Body of pancreas (tissue), 4 donors: Measurements from ENCODE around the gene HSPB3. TPM values are rescaled to one million over a fixed set of nuclear protein-coding genes. Genes with fewer than 3 reads are reported as not detected.

ENCODE experiments used
- ATAC-seq: fragments of 150-250 bp; one replicate; pipeline ENCODE4 v1.9.1; 2016
- DNase-seq, 4 donors: peaks; one replicate each; pipeline ENCODE4 v3.0.0-alpha.2; 2019
- H3K27ac ChIP-seq, 4 donors: fragments of 200-600 bp; sonication (generic); 1 replicate in 3 of 4; 2 replicates in 1 of 4; pipeline versions ENCODE4 v1.5.1 to v1.6.1; 2016 to 2019; ENCODE audit warnings: mild to moderate bottlenecking in 1 of 4, mixed read lengths in 1 of 4, moderate library complexity in 1 of 4
- H3K27me3 ChIP-seq, 2 donors: fragments of 200-600 bp; sonication (generic); one replicate each; pipeline ENCODE4 v1.6.0; 2016; ENCODE audit warnings: mild to moderate bottlenecking in 1 of 2
- H3K36me3 ChIP-seq, 2 donors: fragments of 200-600 bp; sonication (generic); replicated peaks in 1 of 2; 2 replicates each; pipeline ENCODE4 v1.5.1; 2016; ENCODE audit warnings: low read depth in 2 of 2; ENCODE audit not compliant: insufficient read depth in 1 of 2
- H3K4me1 ChIP-seq: fragments of 200-600 bp; sonication (generic); one replicate; pipeline ENCODE4 v1.6.0; 2016
- H3K4me3 ChIP-seq, 2 donors: fragments of 200-600 bp; sonication (generic); 1 replicate in 1 of 2; 2 replicates in 1 of 2; pipeline ENCODE4 v1.5.1; 2016 to 2019
- H3K9me3 ChIP-seq, 3 donors: fragments of 200-600 bp; sonication (generic); 1 replicate in 2 of 3; 2 replicates in 1 of 3; pipeline ENCODE4 v1.5.1; 2016
- CTCF ChIP-seq, 7 experiments: fragments of 450-650 bp in 4 of 7; fragments of 200-600 bp in 3 of 7; sonication (generic) in 3 of 7; IDR thresholded peaks; one replicate each; pipeline ENCODE4 v1.5.1; 2016 to 2019; ENCODE audit warnings: antibody characterized with exemption in 7 of 7
- POLR2A ChIP-seq, 3 donors: fragments of 450-650 bp; IDR thresholded peaks; one replicate each; pipeline ENCODE4 v1.6.1; 2016; ENCODE audit warnings: antibody characterized with exemption in 3 of 3, mild to moderate bottlenecking in 2 of 3
- WGBS, 2 donors: methylation state at CpG; one replicate each; pipeline ENCODE4 v1.1.5; 2017; 5-methylcytosine and 5-hydroxymethylcytosine counted together
- intact Hi-C: fragments of 100-400 bp; cut with DNase I; formaldehyde crosslinking; loops from one replicate; pipeline ENCODE4 v1.15.1; 2023
- total RNA-seq, 2 donors: library from RNA; depleted of rRNA; stranded (reverse); fragments of >200 nt; gene quantifications; one replicate each; pipeline ENCODE4 v1.1.0, GENCODE V29; 2016

HSPB3 gene
- total RNA-seq = not detected

- TF ChIP-seq CTCF (IDR thresholded peaks at IDR 0.05) = no peak
- TF ChIP-seq POLR2A (IDR thresholded peaks at IDR 0.05) = no peak
- no peaks in the 10 kb centered on the region for H3K9me3 ChIP-seq
- H3K4me1 ChIP-seq = peaks cover 14% of the 10 kb centered on the region
- no peaks in the 10 kb centered on the region for H3K27me3 ChIP-seq
- H3K36me3 ChIP-seq = no peaks in the 10 kb centered on the region
- ATAC-seq (no peak), DNase-seq (no peak)
- WGBS, 2 donors = 90% methylated on average over 17 to 18 of the region's 18 CpGs
- intact Hi-C loops = no loop called here
- H3K27ac ChIP-seq = no peak within 1 kb of the TSS
- no peak within 1 kb of the TSS for H3K4me3 ChIP-seq
Observed at GRCh38 chr5:54455413-54456157, at the start of gene HSPB3. TSS of gene HSPB3 (plus strand) at chr5:54455699. CDS start at chr5:54455790, 91 bp downstream.

GRCh38 chr5:54411176-54411575, 44.3 kb upstream of the HSPB3 start:
- no peaks in the 10 kb centered on the region for H3K9me3 ChIP-seq
- no peak overlapping the region for H3K4me3 ChIP-seq
- no peak for TF ChIP-seq POLR2A (IDR thresholded peaks at IDR 0.05)
- no peak for TF ChIP-seq CTCF (IDR thresholded peaks at IDR 0.05)
- 81 to 86% methylated on average over 2 of the region's 2 CpGs for WGBS, 2 donors
- intact Hi-C loops = no loop called here
- no peaks in the 10 kb centered on the region for H3K4me1 ChIP-seq
- H3K36me3 ChIP-seq = no peaks in the 10 kb centered on the region
- H3K27me3 ChIP-seq = no peaks in the 10 kb centered on the region
- no peak for DNase-seq
- H3K27ac ChIP-seq = no peak overlapping the region
- ATAC-seq = no peak

GRCh38 chr5:54412913-54413312, 42.6 kb upstream of the HSPB3 start:
- intact Hi-C loops = no loop called here
- 92 to 94% methylated on average over 1 to 2 of the region's 2 CpGs for WGBS, 2 donors
- Histone ChIP-seq H3K36me3 (no peaks in the 10 kb centered on the region), H3K4me3 (no peak overlapping the region), H3K27me3 (no peaks in the 10 kb centered on the region), H3K27ac (no peak overlapping the region), H3K4me1 (no peaks in the 10 kb centered on the region), H3K9me3 (no peaks in the 10 kb centered on the region)
- DNase-seq (no peak), ATAC-seq (no peak)
- TF ChIP-seq POLR2A (IDR thresholded peaks at IDR 0.05) = no peak
- no peak for TF ChIP-seq CTCF (IDR thresholded peaks at IDR 0.05)

GRCh38 chr5:54415147-54415546, 40.4 kb upstream of the HSPB3 start:
- H3K36me3 ChIP-seq = no peaks in the 10 kb centered on the region
- 76 to 84% methylated on average over 3 of the region's 3 CpGs for WGBS, 2 donors
- no peak overlapping the region for H3K27ac ChIP-seq
- no peaks in the 10 kb centered on the region for H3K4me1 ChIP-seq
- no peak for TF ChIP-seq CTCF (IDR thresholded peaks at IDR 0.05)
- TF ChIP-seq POLR2A (IDR thresholded peaks at IDR 0.05) = no peak
- intact Hi-C loops = no loop called here
- H3K27me3 ChIP-seq = no peaks in the 10 kb centered on the region
- ATAC-seq (no peak), DNase-seq (no peak)
- H3K4me3 ChIP-seq = no peak overlapping the region
- no peaks in the 10 kb centered on the region for H3K9me3 ChIP-seq
